HepG2 (cell line): Measurements from ENCODE around the gene IGF2BP3. TPM values are rescaled to one million over a fixed set of nuclear protein-coding genes. Genes with fewer than 3 reads are reported as not detected.

Source experiments
- ARID3A ChIP-seq: IDR thresholded peaks from 2 replicates; pipeline ENCODE4 v1.6.1; 2012; ENCODE audit warnings: low read depth, low read length, improper control_type of control experiment
- DDIT3 ChIP-seq: sonication (generic); formaldehyde crosslinking; IDR thresholded peaks from 2 replicates; pipeline ENCODE4 v1.4.0; 2020; ENCODE audit warnings: mild to moderate bottlenecking, missing genetic modification reagents
- FOXK1 ChIP-seq: sonication (generic); formaldehyde crosslinking; IDR thresholded peaks from 2 replicates; pipeline ENCODE4 v1.4.0; 2020; ENCODE audit warnings: low read depth, missing genetic modification reagents, borderline replicate concordance
- HBP1 ChIP-seq: IDR thresholded peaks from 2 replicates; pipeline ENCODE4 v1.6.1; 2016; ENCODE audit warnings: low read depth, control low read depth
- HDAC2 ChIP-seq: sonication (generic); formaldehyde crosslinking; IDR thresholded peaks from 2 replicates; pipeline ENCODE4 v1.4.0; 2020; ENCODE audit warnings: missing genetic modification reagents
- MIXL1 ChIP-seq: IDR thresholded peaks from 2 replicates; pipeline ENCODE4 v1.6.1; 2016
- NFAT5 ChIP-seq: sonication (generic); formaldehyde crosslinking; IDR thresholded peaks from 2 replicates; pipeline ENCODE4 v1.4.0; 2020; ENCODE audit warnings: missing genetic modification reagents
- NR2C2 ChIP-seq: sonication (generic); formaldehyde crosslinking; IDR thresholded peaks from 2 replicates; pipeline ENCODE4 v1.4.0; 2020; ENCODE audit warnings: missing genetic modification reagents, mild to moderate bottlenecking, moderate library complexity, borderline replicate concordance
- SIN3A ChIP-seq: IDR thresholded peaks from 2 replicates; pipeline ENCODE4 v1.6.1; 2011; ENCODE audit warnings: low read depth, mild to moderate bottlenecking, control low read depth, low read length, borderline replicate concordance
- SRSF4 ChIP-seq: fragments of 200-400 bp; formaldehyde crosslinking; IDR thresholded peaks from one replicate; pipeline ENCODE4 v1.6.1; 2018; ENCODE audit warnings: mild to moderate bottlenecking, low read depth, low read length, moderate library complexity; ENCODE audit not compliant: poor library complexity, severe bottlenecking
- ZBTB4 ChIP-seq: sonication (generic); formaldehyde crosslinking; IDR thresholded peaks from 2 replicates; pipeline ENCODE4 v1.4.0; 2020; ENCODE audit warnings: missing genetic modification reagents, mild to moderate bottlenecking, borderline replicate concordance
- ZNF556 ChIP-seq: sonication (generic); formaldehyde crosslinking; IDR thresholded peaks from 2 replicates; pipeline ENCODE4 v1.4.0; 2020; ENCODE audit warnings: mild to moderate bottlenecking, missing genetic modification reagents, borderline replicate concordance
- ZNF674 ChIP-seq: sonication (generic); formaldehyde crosslinking; IDR thresholded peaks from 2 replicates; pipeline ENCODE4 v1.5.0; 2020; ENCODE audit warnings: low read depth, mild to moderate bottlenecking, missing genetic modification reagents
- ZNF747 ChIP-seq: sonication (generic); formaldehyde crosslinking; IDR thresholded peaks from 2 replicates; pipeline ENCODE4 v1.8.1; 2023; ENCODE audit warnings: missing genetic modification reagents, mild to moderate bottlenecking, borderline replicate concordance
- polyA plus RNA-seq, 8 experiments: library from polyadenylated mRNA; depleted of rRNA in 3 of 8; stranded (reverse) in 7 of 8; unstranded in 1 of 8; fragments of >200 nt; fragmentation: Illumina TruSeq in 4 of 8; extraction: Trizol in 4 of 8; gene quantifications; 2 replicates each; pipeline versions ENCODE4 v1.2.1 to v1.2.3, GENCODE V29; 2011 to 2016; ENCODE audit warnings: low read depth in 4 of 8, missing spikeins in 1 of 8, mixed read lengths in 1 of 8; ENCODE audit not compliant: insufficient read depth in 1 of 8
- total RNA-seq, 5 experiments: library from RNA; depleted of rRNA; stranded (reverse); fragments of >200 nt; fragmentation: Illumina TruSeq; extraction: Trizol; gene quantifications; 2 replicates each; pipeline ENCODE4 v1.2.3, GENCODE V29; 2016; ENCODE audit warnings: low read depth in 1 of 5

The IGF2BP3 gene
- total and polyA plus RNA-seq, 2 of the 13 experiments (the other 11 are each of a cell fraction or from before 2014, with no cell fraction given) = 37.7 to 39.5 TPM

- TF ChIP-seq HBP1 (CRISPR knock-in tag) (no peak), HDAC2 (CRISPR knock-in tag) (no peak), ZNF747 (CRISPR knock-in tag) (no peak), SRSF4 (no peak), DDIT3 (CRISPR knock-in tag) (no peak), ZNF556 (CRISPR knock-in tag) (no peak), ZNF674 (CRISPR knock-in tag) (no peak), SIN3A (no peak), ZBTB4 (CRISPR knock-in tag) (no peak), NFAT5 (CRISPR knock-in tag) (no peak), FOXK1 (CRISPR knock-in tag) (no peak), NR2C2 (CRISPR knock-in tag) (peak; percentile 93), ARID3A (no peak), MIXL1 (CRISPR knock-in tag) (no peak)
Observed at GRCh38 chr7:23490357-23491135, 20.3 kb upstream of the IGF2BP3 start (continued).
